ENCODE measurements around the gene AFP.

AFP gene

DNA sequence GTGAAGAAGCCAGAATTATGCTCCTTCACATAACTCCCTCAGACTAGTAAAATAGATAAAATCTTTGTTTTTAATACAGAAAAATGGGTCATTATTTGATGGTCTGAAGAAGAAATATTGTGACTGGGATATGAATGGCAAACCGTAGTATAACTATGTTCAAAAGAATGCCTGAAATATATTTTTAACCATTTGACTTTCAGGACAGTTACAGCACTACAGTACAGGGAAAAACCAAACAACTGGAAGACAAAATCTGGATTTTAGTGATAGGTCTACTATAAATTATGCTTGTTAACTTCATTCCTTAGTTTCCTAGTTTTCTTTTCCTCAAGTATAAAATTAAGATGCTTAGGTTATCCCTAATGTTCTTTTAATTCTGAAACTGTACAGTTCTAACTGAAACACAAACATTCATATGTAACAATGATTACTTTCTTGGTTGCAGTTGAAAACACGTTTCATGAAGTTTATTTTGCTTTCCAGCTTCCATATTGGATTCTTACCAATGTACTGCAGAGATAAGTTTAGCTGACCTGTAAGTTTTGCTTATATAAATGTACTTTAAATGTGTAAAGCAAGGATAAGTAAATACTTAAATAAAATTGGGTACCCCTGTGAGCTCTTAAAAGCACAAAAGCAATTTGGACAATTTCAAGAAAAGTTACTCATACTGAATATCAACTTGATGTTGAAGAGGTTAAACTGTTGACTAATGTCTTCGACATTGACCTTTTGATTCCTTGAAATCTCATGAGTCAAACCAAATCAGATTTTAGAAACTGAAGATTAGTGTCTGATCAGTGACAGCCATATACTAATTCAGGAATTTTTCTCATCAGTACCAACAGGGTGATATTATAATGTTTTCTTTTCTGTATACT lies 895 bp downstream of the AFP start:
- TF ChIP-seq, protein P1, sequence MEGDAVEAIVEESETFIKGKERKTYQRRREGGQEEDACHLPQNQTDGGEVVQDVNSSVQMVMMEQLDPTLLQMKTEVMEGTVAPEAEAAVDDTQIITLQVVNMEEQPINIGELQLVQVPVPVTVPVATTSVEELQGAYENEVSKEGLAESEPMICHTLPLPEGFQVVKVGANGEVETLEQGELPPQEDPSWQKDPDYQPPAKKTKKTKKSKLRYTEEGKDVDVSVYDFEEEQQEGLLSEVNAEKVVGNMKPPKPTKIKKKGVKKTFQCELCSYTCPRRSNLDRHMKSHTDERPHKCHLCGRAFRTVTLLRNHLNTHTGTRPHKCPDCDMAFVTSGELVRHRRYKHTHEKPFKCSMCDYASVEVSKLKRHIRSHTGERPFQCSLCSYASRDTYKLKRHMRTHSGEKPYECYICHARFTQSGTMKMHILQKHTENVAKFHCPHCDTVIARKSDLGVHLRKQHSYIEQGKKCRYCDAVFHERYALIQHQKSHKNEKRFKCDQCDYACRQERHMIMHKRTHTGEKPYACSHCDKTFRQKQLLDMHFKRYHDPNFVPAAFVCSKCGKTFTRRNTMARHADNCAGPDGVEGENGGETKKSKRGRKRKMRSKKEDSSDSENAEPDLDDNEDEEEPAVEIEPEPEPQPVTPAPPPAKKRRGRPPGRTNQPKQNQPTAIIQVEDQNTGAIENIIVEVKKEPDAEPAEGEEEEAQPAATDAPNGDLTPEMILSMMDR (IDR thresholded peaks at IDR 0.05; ENCODE audit: insufficient read depth, low read depth, low read length, missing control alignments) = no peak
- no peak for DNase-seq (ENCODE audit: low read depth)

DNA sequence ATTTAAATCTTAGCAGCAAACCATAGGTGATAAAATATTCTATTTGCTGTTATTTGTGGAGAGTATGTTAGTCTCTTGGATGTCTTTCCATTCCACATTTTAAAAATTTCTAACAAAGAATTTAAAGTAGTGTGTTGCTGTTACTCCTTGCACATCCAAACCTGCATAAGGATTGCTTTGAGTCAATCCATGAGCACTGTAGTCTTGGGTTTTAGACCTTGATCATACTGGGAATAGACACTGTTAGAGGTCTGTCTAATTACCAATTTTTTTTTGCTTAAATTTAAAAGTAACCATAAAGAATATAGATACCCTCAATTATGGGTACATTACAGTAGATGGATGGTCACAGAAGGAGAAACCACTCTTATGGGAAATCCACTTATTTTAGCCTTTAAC lies 1.5 kb downstream of the AFP start:
- TF ChIP-seq, protein P1 (IDR thresholded peaks at IDR 0.05; ENCODE audit: insufficient read depth, low read depth, low read length, missing control alignments) = no peak
- H3K4me3 ChIP-seq (ENCODE audit: low read depth, low read length) = no peak overlapping the region
- DNase-seq (ENCODE audit: low read depth) = no peak

More for the DNA sequence above, 895 bp downstream of the AFP start:
- no peak overlapping the region for H3K4me3 ChIP-seq (ENCODE audit: low read depth, low read length)

DNA sequence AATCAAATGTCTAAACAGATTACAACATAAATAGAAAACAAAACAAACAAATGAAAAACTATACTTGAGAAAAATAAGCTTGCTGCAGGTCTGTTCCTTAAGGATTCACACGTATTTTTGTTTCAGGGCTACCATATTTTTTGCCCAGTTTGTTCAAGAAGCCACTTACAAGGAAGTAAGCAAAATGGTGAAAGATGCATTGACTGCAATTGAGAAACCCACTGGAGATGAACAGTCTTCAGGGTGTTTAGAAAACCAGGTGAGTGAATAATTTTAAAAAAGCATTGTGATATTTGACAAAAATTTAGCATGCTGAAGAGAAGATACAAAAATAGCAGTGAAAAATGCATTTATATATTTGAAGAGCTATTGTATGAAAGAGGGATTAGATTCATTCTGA lies 2.0 kb downstream of the AFP start:
- H3K4me3 ChIP-seq (ENCODE audit: low read depth, low read length) = no peak overlapping the region
- TF ChIP-seq, protein P1 (IDR thresholded peaks at IDR 0.05; ENCODE audit: insufficient read depth, low read depth, low read length, missing control alignments) = no peak
- no peak for DNase-seq (ENCODE audit: low read depth)

DNA sequence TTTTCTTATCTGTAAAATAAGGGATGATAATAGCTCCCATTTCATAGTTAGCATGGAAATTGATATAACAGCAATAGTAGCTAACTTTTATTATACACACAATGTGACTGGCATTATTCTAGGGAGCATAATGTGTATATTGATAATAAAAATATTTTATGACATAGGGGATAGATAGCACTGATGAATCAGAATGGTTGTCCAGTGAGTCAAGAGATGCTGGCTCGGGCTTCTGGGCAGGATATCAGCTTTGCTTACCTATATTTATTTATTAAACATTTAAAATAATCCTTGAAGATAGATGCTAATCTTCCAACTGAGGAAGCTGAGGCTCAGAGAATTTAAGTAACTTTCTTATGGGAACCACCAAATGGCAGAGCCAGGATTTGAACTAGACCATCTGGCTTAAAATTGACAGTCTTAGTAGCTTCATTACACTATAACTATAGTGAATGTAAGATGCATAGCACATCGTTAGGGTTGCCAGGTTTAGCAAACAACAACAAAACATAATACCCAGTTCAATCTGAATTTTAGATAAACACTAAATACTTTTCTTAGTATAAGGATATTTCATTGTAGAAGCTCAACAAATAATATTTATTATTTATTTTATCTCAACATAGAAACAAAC lies 2.7 kb downstream of the AFP start:
- H3K4me3 ChIP-seq (ENCODE audit: low read depth, low read length) = no peak overlapping the region
- no peak for DNase-seq (ENCODE audit: low read depth)
- TF ChIP-seq, protein P1 (IDR thresholded peaks at IDR 0.05; ENCODE audit: insufficient read depth, low read depth, low read length, missing control alignments) = no peak

DNA sequence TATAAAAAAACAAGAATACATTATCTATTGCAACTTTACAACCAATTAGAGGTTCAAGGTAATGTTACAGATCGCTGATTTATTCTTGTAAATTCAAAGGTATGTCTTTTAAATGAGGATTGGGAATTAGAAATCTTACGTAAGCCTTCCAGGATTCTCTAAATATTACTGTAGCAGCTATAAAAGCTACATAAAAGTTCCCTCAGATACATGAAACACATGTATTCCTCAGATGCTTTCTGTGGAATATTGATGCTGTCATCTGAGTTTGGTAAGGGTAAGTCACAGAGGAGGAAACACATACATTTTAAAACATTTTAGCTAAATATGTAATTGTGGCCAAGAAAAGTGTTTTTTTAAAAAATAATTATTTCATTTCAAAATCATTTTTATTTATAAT lies 3.4 kb downstream of the AFP start:
- DNase-seq (ENCODE audit: low read depth) = no peak
- TF ChIP-seq, protein P1 (IDR thresholded peaks at IDR 0.05; ENCODE audit: insufficient read depth, low read depth, low read length, missing control alignments) = no peak
- no peak overlapping the region for H3K4me3 ChIP-seq (ENCODE audit: low read depth, low read length)

DNA sequence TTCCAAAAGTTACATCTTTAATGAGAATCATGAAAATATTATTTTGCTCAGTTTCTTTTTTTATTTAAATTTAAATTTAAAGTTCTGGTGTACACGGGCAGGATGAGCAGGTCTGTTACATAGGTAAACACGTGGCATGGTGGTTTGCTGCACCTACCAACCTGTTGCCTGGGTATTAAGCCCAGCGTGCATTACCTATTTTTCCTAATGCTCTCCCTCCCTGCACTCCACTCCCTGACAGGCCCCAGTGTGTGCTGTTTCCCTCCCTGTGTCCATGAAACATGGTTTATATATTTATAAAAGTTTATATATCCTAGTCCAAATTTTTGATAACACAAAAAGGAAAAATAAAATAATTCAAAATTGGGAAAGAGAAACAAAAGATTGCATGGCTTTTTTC lies 4.0 kb downstream of the AFP start:
- H3K4me3 ChIP-seq (ENCODE audit: low read depth, low read length) = no peak overlapping the region
- TF ChIP-seq, protein P1 (IDR thresholded peaks at IDR 0.05; ENCODE audit: insufficient read depth, low read depth, low read length, missing control alignments) = no peak
- DNase-seq (ENCODE audit: low read depth) = no peak

Data from GM12865 (cell line).